ENCODE results near the gene COMMD7.
A peak's percentile ranks its signal among the peaks of the same experiment; 100 is the strongest.

Gene COMMD7

DNA sequence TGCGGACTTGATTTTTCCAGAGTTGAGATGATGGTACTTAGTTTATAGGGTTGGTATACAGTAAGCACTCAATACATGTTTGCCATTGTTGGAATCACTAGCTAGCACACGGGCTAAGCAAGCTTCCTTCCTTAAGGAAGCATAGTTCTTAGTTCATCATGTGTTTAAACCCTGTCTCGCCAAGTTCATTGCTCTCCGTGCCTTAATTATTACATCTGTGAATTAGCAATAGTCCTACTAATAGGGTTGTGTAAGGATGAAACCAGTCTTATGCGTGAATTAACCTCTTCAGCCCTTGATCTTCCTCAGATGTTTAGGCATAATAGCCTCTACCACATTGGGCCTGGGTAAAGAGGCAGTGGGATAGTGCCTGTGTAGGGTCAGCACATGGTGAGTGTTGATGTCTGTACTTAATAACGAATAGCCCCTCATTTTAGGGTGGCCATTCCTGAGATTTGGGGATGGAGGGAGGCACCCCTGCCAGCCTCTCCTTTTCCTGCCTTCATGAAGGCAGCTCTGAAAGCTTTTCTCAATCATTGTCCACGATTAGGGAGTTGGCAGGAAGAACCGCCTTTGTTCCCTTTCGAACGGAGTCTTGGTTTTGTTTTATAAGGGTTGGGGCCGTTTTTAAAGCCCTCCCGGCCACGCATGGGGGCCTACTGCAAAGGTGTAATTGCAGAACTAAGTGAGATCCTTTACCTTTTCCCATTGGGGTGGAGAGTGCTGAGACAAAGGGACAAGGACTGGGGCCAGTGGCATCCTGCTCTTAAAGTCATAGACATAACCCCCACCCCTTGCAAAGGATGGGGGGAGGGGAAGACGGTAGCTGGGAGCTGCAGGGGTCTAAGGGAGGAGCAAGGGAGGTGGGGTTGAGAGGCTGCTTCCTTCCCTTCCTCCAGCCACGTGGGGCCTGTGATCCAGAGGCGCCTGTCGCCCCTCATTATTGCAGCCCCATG, 21.0 kb upstream of the COMMD7 start:
- H3K4me3 ChIP-seq (ENCODE audit: low read length), result no peak overlapping the region

GRCh38 chr20:32763202-32764004, 20.1 kb upstream of the COMMD7 start:
- no peak for TF ChIP-seq CTCF (IDR thresholded peaks at IDR 0.05; ENCODE audit: insufficient read depth, low read depth, low read length, missing control alignments)
- H3K4me3 ChIP-seq (ENCODE audit: low read length), result peak overlapping the region; percentile 57
- no peak for DNase-seq (ENCODE audit: low read depth)

More for the DNA sequence above, 21.0 kb upstream of the COMMD7 start:
- no peak for TF ChIP-seq CTCF (IDR thresholded peaks at IDR 0.05; ENCODE audit: insufficient read depth, low read depth, low read length, missing control alignments)
- DNase-seq (ENCODE audit: low read depth), result no peak

DNA sequence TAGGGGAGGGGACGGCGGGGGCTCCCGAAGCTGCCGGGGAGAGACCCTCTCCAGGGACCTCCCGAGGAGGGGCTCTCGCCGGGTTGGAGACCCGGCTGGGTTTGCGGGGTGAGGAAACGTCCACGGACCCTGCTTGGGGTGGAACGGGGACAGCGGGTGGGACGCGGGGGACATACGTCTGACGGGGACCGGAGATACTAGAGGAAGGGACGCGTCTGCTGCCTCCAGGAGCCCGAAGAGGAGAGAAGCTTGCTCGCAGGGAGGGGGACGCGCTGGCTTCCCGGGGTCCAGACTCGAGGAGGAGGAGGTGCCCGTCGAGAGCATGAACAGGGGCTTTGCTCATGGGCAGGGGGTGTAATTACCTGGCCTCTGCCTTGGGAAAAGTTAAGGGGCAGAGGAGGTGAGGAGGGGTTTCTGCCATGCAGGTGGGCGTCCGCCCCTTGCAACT, 19.5 kb upstream of the COMMD7 start:
- no peak for DNase-seq (ENCODE audit: low read depth)
- peak overlapping the region; percentile 57 for H3K4me3 ChIP-seq (ENCODE audit: low read length)
- no peak for TF ChIP-seq CTCF (IDR thresholded peaks at IDR 0.05; ENCODE audit: insufficient read depth, low read depth, low read length, missing control alignments)

- DNase-seq (ENCODE audit: low read depth), result peak; percentile 49
- peak within 1 kb of the TSS; percentile 57 for H3K4me3 ChIP-seq (ENCODE audit: low read length)
- TF ChIP-seq CTCF (IDR thresholded peaks at IDR 0.05; ENCODE audit: insufficient read depth, low read depth, low read length, missing control alignments), result no peak
Measured at GRCh38 chr20:32761831-32762753, 18.8 kb upstream of the COMMD7 start, which contains the start of gene DNMT3B. Gene DNMT3B, plus strand, starts transcription at chr20:32762385. Its CDS starts 17,939 bp downstream, at chr20:32780324.

GRCh38 chr20:32761417-32761830, 18.2 kb upstream of the COMMD7 start:
- H3K4me3 ChIP-seq (ENCODE audit: low read length), result peak overlapping the region; percentile 57
- no peak for DNase-seq (ENCODE audit: low read depth)
- no peak for TF ChIP-seq CTCF (IDR thresholded peaks at IDR 0.05; ENCODE audit: insufficient read depth, low read depth, low read length, missing control alignments)

DNA sequence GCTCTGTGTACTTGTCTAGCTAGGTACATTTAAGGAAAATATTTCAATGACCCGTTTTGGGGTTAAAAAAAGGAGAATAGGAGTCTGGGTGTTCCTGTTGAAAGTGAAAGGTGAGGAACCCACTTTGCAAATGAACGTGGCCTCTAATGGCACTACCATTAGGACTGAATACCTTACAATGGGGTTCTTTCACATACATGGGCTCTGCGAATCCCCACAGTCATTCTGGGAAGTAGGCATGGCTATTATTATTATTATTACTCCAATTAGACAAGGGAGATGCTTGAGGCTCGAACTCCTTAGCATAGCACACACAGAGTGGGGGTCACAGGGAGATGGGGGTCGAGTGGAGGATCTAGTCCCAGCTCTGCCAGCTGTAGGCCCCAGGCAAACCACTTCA, 12.9 kb upstream of the COMMD7 start:
- DNase-seq (ENCODE audit: low read depth), result no peak
- H3K4me3 ChIP-seq (ENCODE audit: low read length), result no peak overlapping the region
- no peak for TF ChIP-seq CTCF (IDR thresholded peaks at IDR 0.05; ENCODE audit: insufficient read depth, low read depth, low read length, missing control alignments)

Data from epithelial cell of esophagus (primary cell).